ENCODE results near the gene ITGB1.

The ITGB1 gene

DNA sequence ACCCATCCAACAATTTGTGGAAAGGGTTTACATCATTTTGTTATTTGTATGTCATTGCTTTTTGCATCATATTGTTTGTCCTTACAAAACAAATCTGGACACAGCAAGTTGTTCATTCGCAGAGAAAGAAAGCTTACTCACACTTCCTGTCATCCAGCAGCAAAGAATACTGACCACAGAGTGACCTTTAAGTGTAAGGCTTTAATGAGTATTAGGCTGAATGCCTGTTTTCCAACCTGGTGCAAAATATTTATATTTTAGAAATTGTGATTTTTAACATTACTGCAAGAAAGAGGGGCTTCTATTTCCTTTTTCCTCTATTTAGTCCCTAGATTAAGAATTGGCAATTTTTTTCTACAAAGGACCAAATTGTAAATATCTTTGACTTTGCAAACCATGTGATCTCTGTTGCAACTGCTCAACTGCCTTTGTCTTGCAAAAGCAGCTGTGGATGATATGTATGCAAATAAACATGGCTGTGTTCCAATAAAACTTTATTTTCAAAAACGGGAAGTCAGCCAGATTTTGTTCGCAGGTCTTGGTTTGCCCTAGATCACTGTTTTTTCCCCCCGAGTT, 27.8 kb upstream of the ITGB1 start:
- no peaks in the 10 kb centered on the region for H3K36me3 ChIP-seq
- TF ChIP-seq, protein P1, sequence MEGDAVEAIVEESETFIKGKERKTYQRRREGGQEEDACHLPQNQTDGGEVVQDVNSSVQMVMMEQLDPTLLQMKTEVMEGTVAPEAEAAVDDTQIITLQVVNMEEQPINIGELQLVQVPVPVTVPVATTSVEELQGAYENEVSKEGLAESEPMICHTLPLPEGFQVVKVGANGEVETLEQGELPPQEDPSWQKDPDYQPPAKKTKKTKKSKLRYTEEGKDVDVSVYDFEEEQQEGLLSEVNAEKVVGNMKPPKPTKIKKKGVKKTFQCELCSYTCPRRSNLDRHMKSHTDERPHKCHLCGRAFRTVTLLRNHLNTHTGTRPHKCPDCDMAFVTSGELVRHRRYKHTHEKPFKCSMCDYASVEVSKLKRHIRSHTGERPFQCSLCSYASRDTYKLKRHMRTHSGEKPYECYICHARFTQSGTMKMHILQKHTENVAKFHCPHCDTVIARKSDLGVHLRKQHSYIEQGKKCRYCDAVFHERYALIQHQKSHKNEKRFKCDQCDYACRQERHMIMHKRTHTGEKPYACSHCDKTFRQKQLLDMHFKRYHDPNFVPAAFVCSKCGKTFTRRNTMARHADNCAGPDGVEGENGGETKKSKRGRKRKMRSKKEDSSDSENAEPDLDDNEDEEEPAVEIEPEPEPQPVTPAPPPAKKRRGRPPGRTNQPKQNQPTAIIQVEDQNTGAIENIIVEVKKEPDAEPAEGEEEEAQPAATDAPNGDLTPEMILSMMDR (IDR thresholded peaks at IDR 0.05; ENCODE audit: low read depth, low read length) = no peak
- peaks cover 19% of the 10 kb centered on the region for H3K4me1 ChIP-seq
- H3K4me3 ChIP-seq (ENCODE audit: low read depth, low read length) = no peak overlapping the region
- no peaks in the 10 kb centered on the region for H3K27me3 ChIP-seq
- no peaks in the 10 kb centered on the region for H3K9me3 ChIP-seq
- DNase-seq = no peak

DNA sequence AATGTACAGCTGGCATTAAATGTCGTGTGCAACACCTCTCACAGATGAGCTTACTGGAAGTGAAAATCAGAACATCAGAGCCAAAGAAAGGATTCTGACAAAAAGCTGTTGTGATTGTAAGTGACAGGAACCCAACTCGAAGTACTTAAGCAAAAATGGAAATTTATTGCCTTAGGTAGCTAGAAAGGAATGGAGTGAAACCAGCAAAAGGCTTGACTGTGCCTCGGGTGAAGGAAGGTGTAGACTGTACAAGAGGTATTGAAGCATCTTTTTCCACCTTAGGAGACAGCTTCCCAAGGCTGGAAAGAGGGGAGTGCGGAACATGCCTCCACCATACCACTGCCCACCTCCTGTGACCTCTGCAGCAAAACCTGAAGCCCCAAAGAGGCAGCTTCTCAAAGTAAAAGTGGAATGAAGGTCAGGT, 27.3 kb upstream of the ITGB1 start:
- no peak overlapping the region for H3K4me3 ChIP-seq (ENCODE audit: low read depth, low read length)
- no peaks in the 10 kb centered on the region for H3K27me3 ChIP-seq
- H3K9me3 ChIP-seq = no peaks in the 10 kb centered on the region
- TF ChIP-seq, protein P1 (IDR thresholded peaks at IDR 0.05; ENCODE audit: low read depth, low read length) = no peak
- H3K36me3 ChIP-seq = no peaks in the 10 kb centered on the region
- H3K4me1 ChIP-seq = peaks cover 19% of the 10 kb centered on the region
- DNase-seq = no peak

DNA sequence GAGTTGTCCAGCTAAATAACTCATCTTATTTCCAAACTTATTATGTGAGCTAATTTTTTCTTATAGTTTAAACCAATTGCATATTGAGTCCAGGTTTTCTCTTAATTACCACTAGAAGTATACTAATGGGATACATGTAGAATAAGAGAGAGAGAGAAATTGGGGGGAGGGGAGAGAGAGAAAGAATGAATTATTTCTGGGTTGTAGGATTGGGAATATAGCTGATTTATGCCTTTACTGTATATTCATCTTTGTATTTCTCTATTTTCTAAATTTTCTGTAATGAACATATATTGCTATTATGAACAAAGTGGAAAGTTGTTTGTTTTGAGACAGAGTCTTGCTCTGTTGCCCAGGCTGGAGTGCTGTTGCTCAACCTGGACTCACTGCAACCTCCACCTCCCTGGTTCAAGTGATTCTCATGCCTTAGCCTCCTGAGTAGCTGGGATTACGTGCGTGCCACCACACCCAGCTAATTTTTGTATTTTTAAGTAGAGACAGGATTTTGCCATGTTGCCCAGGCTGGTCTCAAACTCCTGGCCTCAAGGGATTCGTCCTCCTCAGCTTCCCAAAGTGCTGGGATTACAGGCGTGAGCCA, 26.1 kb upstream of the ITGB1 start:
- TF ChIP-seq, protein P1 (IDR thresholded peaks at IDR 0.05; ENCODE audit: low read depth, low read length) = no peak
- Histone ChIP-seq H3K4me3 (ENCODE audit: low read depth, low read length) (no peak overlapping the region), H3K27me3 (no peaks in the 10 kb centered on the region), H3K4me1 (peaks cover 19% of the 10 kb centered on the region), H3K9me3 (no peaks in the 10 kb centered on the region), H3K36me3 (no peaks in the 10 kb centered on the region)
- no peak for DNase-seq

- H3K4me3 ChIP-seq (ENCODE audit: low read depth, low read length) = no peak overlapping the region
- no peaks in the 10 kb centered on the region for H3K36me3 ChIP-seq
- H3K27me3 ChIP-seq = no peaks in the 10 kb centered on the region
- TF ChIP-seq, protein P1 (IDR thresholded peaks at IDR 0.05; ENCODE audit: low read depth, low read length) = no peak
- DNase-seq = peak; percentile 50
- no peaks in the 10 kb centered on the region for H3K9me3 ChIP-seq
- peaks cover 19% of the 10 kb centered on the region for H3K4me1 ChIP-seq
Measured at GRCh38 chr10:32982911-32983909, 25.2 kb upstream of the ITGB1 start.

DNA sequence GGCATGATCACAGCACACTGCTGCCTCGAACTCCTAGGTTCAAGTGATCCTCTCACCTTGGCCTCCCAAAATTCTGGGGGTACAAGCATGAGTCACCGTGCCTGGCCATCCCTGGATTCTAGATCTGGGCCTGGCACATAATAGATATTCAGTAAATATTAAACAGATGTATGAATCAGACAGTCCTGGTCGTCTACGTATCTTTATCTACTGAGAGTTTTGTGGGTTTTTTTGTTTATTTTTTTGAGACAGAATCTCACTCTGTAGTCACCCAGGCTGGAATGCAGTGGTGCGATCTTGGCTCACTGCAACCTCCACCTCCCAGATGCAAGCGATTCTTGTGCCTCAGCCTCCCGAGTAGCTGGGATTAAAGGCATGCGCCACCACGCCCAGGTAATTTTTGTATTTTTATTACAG, 24.3 kb upstream of the ITGB1 start:
- TF ChIP-seq, protein P1 (IDR thresholded peaks at IDR 0.05; ENCODE audit: low read depth, low read length) = no peak
- H3K4me1 ChIP-seq = peaks cover 19% of the 10 kb centered on the region
- DNase-seq = no peak
- H3K9me3 ChIP-seq = no peaks in the 10 kb centered on the region
- no peaks in the 10 kb centered on the region for H3K36me3 ChIP-seq
- H3K27me3 ChIP-seq = no peaks in the 10 kb centered on the region
- no peak overlapping the region for H3K4me3 ChIP-seq (ENCODE audit: low read depth, low read length)
